ENCODE data around the gene ALS2CL.
"Not testable (repeated sequence)": the region's sequence is repeated elsewhere in the genome, so short reads cannot be mapped to it uniquely, and the experiment has no call there.

ALS2CL gene, protein sequence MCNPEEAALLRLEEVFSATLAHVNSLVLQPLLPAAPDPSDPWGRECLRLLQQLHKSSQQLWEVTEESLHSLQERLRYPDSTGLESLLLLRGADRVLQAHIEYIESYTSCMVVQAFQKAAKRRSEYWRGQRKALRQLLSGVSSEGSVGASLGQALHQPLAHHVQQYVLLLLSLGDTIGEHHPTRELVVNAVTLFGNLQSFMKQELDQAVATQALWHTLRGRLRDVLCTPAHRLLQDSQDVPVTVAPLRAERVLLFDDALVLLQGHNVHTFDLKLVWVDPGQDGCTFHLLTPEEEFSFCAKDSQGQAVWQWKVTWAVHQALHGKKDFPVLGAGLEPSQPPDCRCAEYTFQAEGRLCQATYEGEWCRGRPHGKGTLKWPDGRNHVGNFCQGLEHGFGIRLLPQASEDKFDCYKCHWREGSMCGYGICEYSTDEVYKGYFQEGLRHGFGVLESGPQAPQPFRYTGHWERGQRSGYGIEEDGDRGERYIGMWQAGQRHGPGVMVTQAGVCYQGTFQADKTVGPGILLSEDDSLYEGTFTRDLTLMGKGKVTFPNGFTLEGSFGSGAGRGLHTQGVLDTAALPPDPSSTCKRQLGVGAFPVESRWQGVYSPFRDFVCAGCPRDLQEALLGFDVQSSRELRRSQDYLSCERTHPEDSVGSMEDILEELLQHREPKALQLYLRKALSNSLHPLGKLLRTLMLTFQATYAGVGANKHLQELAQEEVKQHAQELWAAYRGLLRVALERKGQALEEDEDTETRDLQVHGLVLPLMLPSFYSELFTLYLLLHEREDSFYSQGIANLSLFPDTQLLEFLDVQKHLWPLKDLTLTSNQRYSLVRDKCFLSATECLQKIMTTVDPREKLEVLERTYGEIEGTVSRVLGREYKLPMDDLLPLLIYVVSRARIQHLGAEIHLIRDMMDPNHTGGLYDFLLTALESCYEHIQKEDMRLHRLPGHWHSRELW

DNA sequence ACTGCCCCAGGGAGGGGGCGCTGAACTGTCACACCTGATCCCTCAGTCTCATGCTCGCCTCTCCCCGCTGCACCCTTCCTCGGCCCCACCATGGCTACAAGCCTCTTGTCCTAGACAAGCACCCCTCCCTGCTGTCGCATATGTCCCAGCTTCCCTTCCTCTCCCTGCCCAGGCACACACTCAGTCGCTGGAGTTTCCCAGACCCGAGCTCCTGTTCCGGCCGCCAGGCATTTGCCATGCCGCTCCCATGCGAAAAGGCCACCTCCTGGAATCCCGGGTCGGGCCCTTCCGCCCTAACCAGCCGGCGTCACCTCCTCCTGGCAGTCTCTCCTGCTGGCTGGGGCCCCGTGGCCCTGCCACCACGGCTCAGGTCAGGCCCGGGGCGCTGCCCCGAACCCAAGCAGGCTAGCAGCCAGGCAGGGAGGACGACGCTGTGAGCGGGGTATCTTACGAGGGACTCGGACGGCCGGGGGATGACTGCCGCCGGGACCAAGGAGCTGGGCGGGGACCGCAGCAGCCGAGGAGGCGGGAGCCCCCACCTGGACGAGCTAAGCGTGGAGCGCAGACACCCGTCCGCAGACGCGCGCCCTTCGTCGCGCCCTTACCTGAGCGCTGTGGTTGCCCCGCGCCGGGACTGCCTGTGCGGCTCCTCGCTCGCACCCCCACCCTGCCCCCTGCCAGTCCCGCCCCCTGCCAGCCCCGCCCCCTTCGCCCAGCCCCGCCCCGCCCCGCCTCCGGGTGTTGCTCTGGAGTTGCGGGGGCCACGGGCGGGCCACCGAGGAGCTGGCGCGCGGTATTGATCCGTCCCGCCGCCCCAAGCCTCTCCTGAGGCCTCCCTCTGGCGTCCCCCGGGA, at the start of gene ALS2CL:
ALS2CL (minus strand) TSS at position 642 of the 854 bp plus-strand sequence. CDS start 4,239 bp downstream, outside the sequence.
- DNase-seq = no peak

GRCh38 chr3:46742992-46743585, 49.6 kb upstream of the ALS2CL start:
- DNase-seq = no peak

GRCh38 chr3:46739565-46739964, 46.1 kb upstream of the ALS2CL start:
- DNase-seq = not testable (repeated sequence)

DNA sequence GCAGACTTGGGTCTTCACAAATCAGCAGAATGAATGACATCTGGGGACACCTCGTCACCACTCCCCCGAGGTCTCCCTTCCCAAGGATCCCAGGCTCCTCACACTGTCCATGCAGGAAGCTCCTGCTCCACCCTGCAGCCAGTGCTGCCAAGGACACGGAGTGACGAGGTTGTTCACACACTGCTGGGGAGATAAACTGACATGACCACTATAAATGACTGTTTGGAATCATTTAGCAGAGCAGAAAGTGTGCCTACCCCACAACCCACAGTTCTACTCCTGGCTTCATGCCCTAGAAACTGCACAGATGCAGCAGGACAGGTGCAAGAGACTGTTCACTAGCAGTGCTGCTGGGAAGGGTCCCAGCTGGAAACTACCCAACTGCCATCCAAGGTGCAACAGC, 43.9 kb upstream of the ALS2CL start:
- no peak for DNase-seq

GRCh38 chr3:46736006-46736872, 42.8 kb upstream of the ALS2CL start:
- DNase-seq = no peak

DNA sequence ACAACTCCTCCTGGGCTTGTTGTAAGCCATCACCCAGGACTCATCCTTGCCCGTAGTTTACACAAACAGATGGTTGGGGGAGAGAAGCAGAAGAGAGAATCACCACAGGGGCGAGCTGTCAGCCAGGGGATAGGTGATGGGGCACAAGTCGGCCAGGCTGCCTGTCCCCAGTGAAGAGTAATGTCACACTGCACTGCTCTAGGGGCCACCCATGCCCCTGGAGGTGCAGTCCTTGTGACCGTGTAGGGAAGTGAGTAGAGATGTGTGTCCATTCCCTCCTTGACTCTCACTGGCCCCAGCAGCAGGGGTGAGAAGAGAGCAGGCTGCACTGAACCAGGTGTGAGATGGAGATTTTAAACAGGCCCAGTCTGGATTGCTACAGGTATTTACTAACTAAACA, 41.3 kb upstream of the ALS2CL start:
- DNase-seq = no peak

DNA sequence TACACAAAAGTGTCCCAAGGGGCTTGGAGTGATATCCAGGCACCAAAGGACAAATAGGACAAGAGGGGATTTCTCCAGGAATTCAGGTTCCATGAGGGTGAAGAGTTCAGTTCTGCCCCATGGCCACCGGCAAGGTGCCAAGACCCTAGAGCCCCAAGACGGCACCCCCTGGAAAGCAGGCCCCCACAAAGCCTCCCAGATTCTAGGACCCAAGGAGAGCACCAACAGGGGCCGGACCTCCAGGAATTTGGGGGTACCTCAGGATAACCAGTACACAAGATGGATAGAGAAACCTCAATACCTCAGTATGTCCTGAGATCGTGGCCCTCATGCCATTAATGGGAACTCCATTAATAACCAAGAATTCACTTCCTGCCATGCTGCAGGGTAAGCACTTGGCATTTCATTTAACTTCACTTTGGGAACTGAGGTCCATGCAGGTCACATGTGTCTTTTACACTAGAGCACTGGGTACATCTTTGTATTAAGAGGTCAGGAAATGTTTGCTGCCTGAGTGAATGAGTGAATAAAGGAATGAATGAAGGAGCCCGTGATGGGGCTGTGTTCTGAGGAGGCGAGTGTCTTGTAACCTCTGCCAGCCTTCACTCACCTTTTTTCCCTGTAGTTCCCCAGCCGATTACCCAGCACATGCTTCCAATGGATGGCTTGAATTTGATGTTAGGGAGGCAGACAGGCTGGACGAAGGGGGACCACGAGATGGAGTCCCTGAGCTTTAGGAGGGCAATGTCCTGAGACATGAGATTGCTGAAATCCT, 39.7 kb upstream of the ALS2CL start:
- DNase-seq = no peak

DNA sequence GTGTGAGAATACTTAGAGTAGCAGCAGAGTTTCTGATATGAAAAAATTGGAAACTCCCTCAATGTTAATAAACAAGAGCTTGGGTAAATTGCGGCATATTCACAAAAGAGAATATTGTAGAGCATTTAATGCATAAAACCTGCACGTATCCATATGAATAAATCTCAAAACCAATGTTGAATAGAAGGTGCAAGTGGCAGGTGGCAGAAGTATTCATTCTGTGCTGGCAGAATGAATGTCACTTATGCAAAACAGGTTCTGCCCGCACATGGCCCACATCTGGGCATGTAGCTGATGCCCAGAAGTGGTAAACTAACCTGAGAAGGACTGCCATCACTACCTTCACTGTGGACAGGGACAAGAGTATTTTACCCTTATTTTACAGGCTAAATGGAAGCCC, 38.3 kb upstream of the ALS2CL start:
- DNase-seq = no peak

DNA sequence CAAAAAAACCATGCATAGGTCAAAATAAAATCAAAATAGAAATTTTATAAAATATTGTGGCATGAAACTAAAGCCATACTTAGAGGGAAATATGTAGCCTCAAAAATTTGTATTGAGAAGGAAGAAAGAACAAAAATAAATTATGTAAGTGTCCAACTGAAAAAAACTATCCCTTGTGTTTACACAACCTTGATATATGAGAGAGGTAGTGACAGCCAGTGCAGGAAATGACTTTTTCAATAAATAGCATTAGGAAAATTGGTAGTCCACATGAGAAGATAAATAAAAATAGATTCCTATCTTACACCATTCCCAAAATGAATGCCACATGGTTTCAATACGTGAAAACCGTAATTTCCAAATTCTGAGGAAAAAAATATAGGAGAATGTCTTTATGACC, 37.3 kb upstream of the ALS2CL start:
- DNase-seq = no peak

- DNase-seq = no peak
Measured at GRCh38 chr3:46729038-46729437, 35.6 kb upstream of the ALS2CL start.

- DNase-seq = peak; percentile 7
Measured at GRCh38 chr3:46725621-46726314, 32.3 kb upstream of the ALS2CL start.

DNA sequence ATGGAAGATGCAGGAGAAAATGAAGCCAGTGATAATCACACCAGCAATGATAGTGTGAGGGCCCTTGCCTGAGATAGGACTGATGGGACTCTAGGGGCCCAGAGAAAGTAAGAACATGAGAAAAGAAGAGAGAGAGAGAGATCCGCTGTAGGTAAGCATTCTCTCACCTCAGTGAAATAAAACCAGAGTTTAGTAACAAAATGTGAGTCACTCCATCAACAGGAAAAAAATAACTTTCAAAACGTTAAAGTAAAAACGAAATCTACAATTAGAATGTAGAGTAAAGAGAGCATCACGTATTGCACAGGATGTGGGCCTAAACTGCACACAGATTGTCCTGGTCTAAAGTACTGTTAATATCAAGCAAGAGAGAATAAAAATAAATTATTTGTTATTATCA, 30.9 kb upstream of the ALS2CL start:
- no peak for DNase-seq

- DNase-seq = no peak
Measured at GRCh38 chr3:46722443-46722842, 29.0 kb upstream of the ALS2CL start.

GRCh38 chr3:46721009-46721408, 27.5 kb upstream of the ALS2CL start:
- no peak for DNase-seq

GRCh38 chr3:46719735-46720271, 26.3 kb upstream of the ALS2CL start:
- DNase-seq = no peak

- DNase-seq = no peak
Measured at GRCh38 chr3:46719044-46719565, 25.6 kb upstream of the ALS2CL start.

DNA sequence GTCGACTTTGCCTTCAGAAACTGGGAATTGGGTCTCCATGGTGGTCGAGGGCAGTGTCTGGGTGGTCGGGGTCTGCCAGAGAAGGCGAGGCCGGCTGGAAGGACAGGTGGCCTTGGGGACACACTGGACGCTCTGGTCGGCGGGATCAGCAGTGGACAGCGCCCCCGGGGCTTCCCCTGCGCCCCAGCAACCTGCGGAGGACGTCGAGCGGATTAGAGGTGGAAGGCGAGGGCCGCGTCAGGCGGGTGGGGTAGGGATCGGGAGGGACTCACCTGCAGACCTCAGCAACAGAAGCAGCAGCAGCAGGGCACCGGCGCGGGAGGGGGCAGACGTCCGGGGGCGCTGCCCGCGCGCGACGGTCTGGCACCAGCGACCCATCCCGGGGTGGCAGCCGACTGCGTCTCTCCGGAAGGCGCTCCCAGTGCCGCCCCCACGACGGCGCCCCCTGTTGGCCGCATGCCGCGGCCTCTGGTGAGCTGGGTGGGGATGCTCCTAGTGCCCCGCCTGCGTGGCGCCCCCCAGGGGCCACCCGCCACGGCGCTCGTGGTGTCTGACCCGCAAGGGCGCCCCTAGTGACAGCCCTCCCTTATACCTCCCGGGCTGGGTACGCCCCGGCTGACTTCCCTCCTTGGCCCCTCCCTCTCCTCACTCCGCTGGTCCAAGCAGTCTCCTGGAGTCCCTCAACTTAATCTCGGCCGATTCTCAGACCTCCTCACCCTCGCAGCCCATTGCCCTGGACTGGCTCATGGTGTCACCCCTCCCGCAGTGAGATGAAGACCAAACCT, 24.2 kb upstream of the ALS2CL start, which contains the start of gene PRSS50:
PRSS50 (minus strand) TSS at position 423 of the 785 bp plus-strand sequence; CDS start at position 378, 45 bp downstream.
- DNase-seq = no peak
